Neuronal stem cell (in vitro differentiated cells): ENCODE measurements around the gene SLC27A5.

Source experiments
- DNase-seq: peaks from one replicate; pipeline ENCODE4 v3.0.0-alpha.2; 2013; ENCODE audit warnings: low spot score
- H2AFZ ChIP-seq: one replicate; pipeline ENCODE4 v1.6.1; 2013; ENCODE audit warnings: mild to moderate bottlenecking, low read length, inconsistent platforms
- H2AK5ac ChIP-seq: 2 replicates; pipeline ENCODE4 v1.6.1; 2013; ENCODE audit warnings: low read depth, mild to moderate bottlenecking, inconsistent platforms, low read length, moderate library complexity, mixed read lengths
- H2BK120ac ChIP-seq: 2 replicates; pipeline ENCODE4 v1.6.1; 2013; ENCODE audit warnings: low read depth, mild to moderate bottlenecking, inconsistent platforms, low read length, moderate library complexity, mixed read lengths
- H2BK12ac ChIP-seq: one replicate; pipeline ENCODE4 v1.6.1; 2013; ENCODE audit warnings: low read length, inconsistent platforms
- H2BK15ac ChIP-seq: 2 replicates; pipeline ENCODE4 v1.6.1; 2013; ENCODE audit warnings: mild to moderate bottlenecking, low read length, inconsistent platforms, mixed read lengths
- H2BK5ac ChIP-seq: one replicate; pipeline ENCODE4 v1.6.1; 2013; ENCODE audit warnings: inconsistent platforms, mild to moderate bottlenecking, low read length, moderate library complexity
- H3K14ac ChIP-seq: one replicate; pipeline ENCODE4 v1.6.1; 2013; ENCODE audit warnings: low read length, inconsistent platforms
- H3K18ac ChIP-seq: 2 replicates; pipeline ENCODE4 v1.6.1; 2013; ENCODE audit warnings: low read length, inconsistent platforms
- H3K23ac ChIP-seq: 2 replicates; pipeline ENCODE4 v1.6.1; 2013; ENCODE audit warnings: low read depth, mild to moderate bottlenecking, mixed read lengths, low read length, inconsistent platforms; ENCODE audit not compliant: poor library complexity
- H3K27ac ChIP-seq: replicated peaks from 3 replicates; pipeline ENCODE4 v1.5.1; 2013; ENCODE audit warnings: low read length, inconsistent platforms
- H3K27me3 ChIP-seq, 3 experiments: 2 replicates each; pipeline ENCODE4 v1.6.1; 2013; ENCODE audit warnings: low read length in 3 of 3, mild to moderate bottlenecking in 2 of 3, inconsistent platforms in 1 of 3, low read depth in 1 of 3, mixed read lengths in 1 of 3, moderate library complexity in 1 of 3; ENCODE audit not compliant: control insufficient read depth in 3 of 3, insufficient read depth in 3 of 3
- H3K36me3 ChIP-seq, 2 donors: replicated peaks in 1 of 2; 2 replicates each; pipeline ENCODE4 v1.6.1; 2013; ENCODE audit warnings: low read length in 2 of 2; ENCODE audit not compliant: control insufficient read depth in 2 of 2, insufficient read depth in 2 of 2
- H3K4ac ChIP-seq: 2 replicates; pipeline ENCODE4 v1.6.1; 2013; ENCODE audit warnings: inconsistent platforms, mild to moderate bottlenecking, low read length, moderate library complexity
- H3K4me1 ChIP-seq, 2 donors: 1 replicate in 1 of 2; 2 replicates in 1 of 2; pipeline ENCODE4 v1.6.1; 2013; ENCODE audit warnings: low read length in 2 of 2, low read depth in 1 of 2; ENCODE audit not compliant: control insufficient read depth in 2 of 2, insufficient read depth in 1 of 2
- H3K4me2 ChIP-seq: one replicate; pipeline ENCODE4 v1.6.1; 2013; ENCODE audit warnings: mild to moderate bottlenecking, low read length, inconsistent platforms; ENCODE audit not compliant: insufficient read depth, poor library complexity, severe bottlenecking
- H3K4me3 ChIP-seq, 2 donors: 2 replicates each; pipeline ENCODE4 v1.5.1; 2013; ENCODE audit warnings: low read length in 2 of 2, mild to moderate bottlenecking in 2 of 2, inconsistent platforms in 1 of 2, moderate library complexity in 1 of 2
- H3K79me1 ChIP-seq: one replicate; pipeline ENCODE4 v1.6.1; 2013; ENCODE audit warnings: low read depth, mild to moderate bottlenecking, inconsistent platforms, low read length, moderate library complexity
- H3K9ac ChIP-seq: one replicate; pipeline ENCODE4 v1.6.1; 2013; ENCODE audit warnings: mild to moderate bottlenecking, low read depth, low read length, inconsistent platforms; ENCODE audit not compliant: poor library complexity
- H3K9me3 ChIP-seq, 2 donors: replicated peaks in 1 of 2; 2 replicates each; pipeline versions ENCODE3 to v1.6.1; 2013; ENCODE audit warnings: low read length in 2 of 2, mild to moderate bottlenecking in 2 of 2, inconsistent platforms in 1 of 2, low read depth in 1 of 2, mixed read lengths in 1 of 2, moderate library complexity in 1 of 2; ENCODE audit not compliant: control insufficient read depth in 2 of 2, insufficient read depth in 1 of 2
- H4K8ac ChIP-seq: one replicate; pipeline ENCODE4 v1.6.1; 2013; ENCODE audit warnings: low read depth, mild to moderate bottlenecking, inconsistent platforms, low read length, moderate library complexity
- H4K91ac ChIP-seq: one replicate; pipeline ENCODE4 v1.6.1; 2013; ENCODE audit warnings: low read length, low read depth, mild to moderate bottlenecking, inconsistent platforms; ENCODE audit not compliant: poor library complexity
- WGBS, 2 donors: extraction: QIAGEN DNeasy Blood & Tissue Kit; methylation state at CpG; one replicate each; pipeline ENCODE4 v1.1.7; 2013; ENCODE audit warnings: missing lambda C conversion rate in 2 of 2, mixed read lengths in 1 of 2; ENCODE audit not compliant: insufficient read length in 2 of 2, insufficient replicate concordance in 1 of 2; ENCODE audit errors: extremely low coverage in 2 of 2; 5-methylcytosine and 5-hydroxymethylcytosine counted together

Gene SLC27A5

DNA sequence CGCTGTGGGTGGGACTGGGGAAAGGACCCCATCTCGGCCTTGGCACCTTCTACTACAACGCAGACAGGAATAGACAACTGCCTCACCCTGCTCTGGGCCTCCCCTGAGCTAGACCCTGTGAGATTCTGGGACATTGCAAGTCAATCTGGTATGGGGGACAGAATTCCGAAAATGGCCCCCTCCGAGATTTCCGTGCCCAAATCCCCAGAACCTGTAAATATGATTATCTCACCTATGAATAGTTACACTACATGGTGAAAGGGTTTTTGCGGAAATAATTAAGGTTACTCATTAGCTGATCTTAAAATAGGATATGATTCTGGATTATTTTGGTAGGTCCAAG lies 8.4 kb upstream of the SLC27A5 start:
- no CpG with 5 or more reads among the region's 7 CpGs for WGBS, 2 donors
- Histone ChIP-seq H3K14ac (no peak overlapping the region), H2BK120ac (peak overlapping the region; percentile 44), H3K4ac (no peak overlapping the region), H3K4me1 (peaks cover 9 to 11% of the 10 kb centered on the region in 2 donors), H3K27me3 (peaks cover 0 to 4% (median 0%) of the 10 kb centered on the region in 3 experiments), H3K23ac (peak overlapping the region; percentile 98), H3K9me3 (no peaks in the 10 kb centered on the region), H3K9ac (peak overlapping the region; percentile 99), H2BK12ac (no peak overlapping the region), H3K4me2 (peak overlapping the region; percentile 85), H2BK15ac (no peak overlapping the region), H3K18ac (peak overlapping the region; percentile 99), H2BK5ac (peak overlapping the region; percentile 93), H4K91ac (no peak overlapping the region), H4K8ac (no peak overlapping the region), H2AFZ (peak overlapping the region; percentile 90), H3K79me1 (peaks cover 14% of the 10 kb centered on the region), H2AK5ac (peak overlapping the region; percentile 32), H3K36me3 (peaks cover 19 to 23% of the 10 kb centered on the region in 2 donors), H3K4me3 (peak overlapping the region; percentile 53 to 89), H3K27ac (peak overlapping the region; percentile 94)
- no peak for DNase-seq

DNA sequence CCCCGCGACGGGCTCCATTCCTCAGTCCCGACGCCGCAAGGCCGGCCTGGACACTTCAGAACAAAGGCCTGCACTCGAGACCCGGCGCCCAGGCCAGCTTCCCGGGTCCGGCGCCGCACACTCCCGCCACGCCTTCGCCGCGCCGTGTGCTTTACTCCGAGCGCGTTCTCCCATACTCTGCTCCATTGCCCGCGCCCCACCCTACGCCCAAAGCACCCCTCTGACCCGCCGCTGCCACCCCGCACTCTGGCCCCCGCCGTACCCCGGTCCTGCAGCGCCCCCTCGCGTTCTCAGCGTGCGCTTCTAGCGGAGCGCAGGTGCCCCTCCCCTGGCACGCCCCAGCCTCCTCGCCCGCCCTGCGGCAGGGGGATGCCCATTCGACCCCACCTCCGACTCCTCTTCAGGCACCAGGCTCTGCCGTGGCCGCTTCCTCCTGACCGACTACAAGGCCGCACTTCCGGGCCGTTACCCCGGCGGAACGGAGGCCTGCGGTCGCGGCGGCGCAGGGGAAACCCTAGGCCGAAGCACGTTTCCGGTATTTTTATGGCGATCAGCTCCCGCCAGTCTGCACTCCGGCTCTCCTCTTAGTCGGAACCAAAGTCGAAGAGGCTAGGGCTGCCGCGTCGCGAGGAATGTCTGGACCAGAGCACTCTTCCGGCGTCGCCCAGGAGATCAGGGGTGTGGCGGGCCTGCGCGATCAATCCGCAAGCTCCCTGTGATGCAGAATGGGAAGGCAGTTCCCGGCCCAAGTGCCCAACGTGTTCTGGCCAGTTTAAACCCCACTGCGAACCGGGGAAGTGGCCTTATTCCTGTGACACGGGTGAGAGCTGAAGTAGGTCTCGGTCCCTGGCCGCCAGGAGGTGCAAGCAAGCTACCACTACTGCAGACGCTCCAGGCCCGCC lies 7.8 kb upstream of the SLC27A5 start, which contains the start of gene ZBTB45:
TSS of gene ZBTB45 (minus strand) at position 456 of the 902 bp plus-strand sequence. CDS start 2,137 bp downstream, outside the sequence.
- H4K8ac ChIP-seq = no peak within 1 kb of the TSS
- H3K36me3 ChIP-seq = peaks cover 19 to 27% of the 10 kb centered on the region in 2 donors
- peak within 1 kb of the TSS; percentile 53 to 89 for H3K4me3 ChIP-seq
- peak within 1 kb of the TSS; percentile 93 for H2BK5ac ChIP-seq
- DNase-seq = peak; percentile 90
- H3K14ac ChIP-seq = peak within 1 kb of the TSS; percentile 85
- H2BK15ac ChIP-seq = peak within 1 kb of the TSS; percentile 75
- peak within 1 kb of the TSS; percentile 85 for H4K91ac ChIP-seq
- peak within 1 kb of the TSS; percentile 58 for H2BK12ac ChIP-seq
- peak within 1 kb of the TSS; percentile 90 for H2AFZ ChIP-seq
- H3K4me1 ChIP-seq = peaks cover 9 to 12% of the 10 kb centered on the region in 2 donors
- no peaks in the 10 kb centered on the region for H3K27me3 ChIP-seq
- H3K23ac ChIP-seq = peak within 1 kb of the TSS; percentile 98
- peak within 1 kb of the TSS; percentile 99 for H3K18ac ChIP-seq
- peak within 1 kb of the TSS; percentile 72 for H2BK120ac ChIP-seq
- peak within 1 kb of the TSS; percentile 99 for H3K9ac ChIP-seq
- peak within 1 kb of the TSS; percentile 99 for H2AK5ac ChIP-seq
- peaks cover 14% of the 10 kb centered on the region for H3K79me1 ChIP-seq
- no CpG with 5 or more reads among the region's 87 CpGs for WGBS, 2 donors
- H3K4me2 ChIP-seq = peak within 1 kb of the TSS; percentile 85
- peak within 1 kb of the TSS; percentile 94 for H3K27ac ChIP-seq
- no peaks in the 10 kb centered on the region for H3K9me3 ChIP-seq
- peak within 1 kb of the TSS; percentile 99 for H3K4ac ChIP-seq

DNA sequence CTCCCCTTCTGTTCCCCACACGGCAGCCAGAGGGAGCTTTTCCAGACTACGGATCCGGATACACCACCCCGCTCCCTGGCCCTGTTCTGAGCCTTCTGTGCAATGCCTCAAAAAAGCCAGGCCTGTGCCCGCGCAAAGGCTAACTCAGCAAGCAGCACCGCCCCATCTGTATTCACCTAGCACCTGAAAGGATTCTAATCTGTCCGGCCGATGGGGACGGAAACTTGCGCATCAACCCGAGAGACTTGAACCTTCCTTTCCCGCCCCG lies 7.2 kb upstream of the SLC27A5 start:
- Histone ChIP-seq H3K9me3 (no peaks in the 10 kb centered on the region), H3K4ac (peak overlapping the region; percentile 99), H4K91ac (peak overlapping the region; percentile 85), H2BK5ac (peak overlapping the region; percentile 93), H3K4me2 (peak overlapping the region; percentile 85), H3K18ac (peak overlapping the region; percentile 99), H2AK5ac (peak overlapping the region; percentile 99), H3K79me1 (peaks cover 14% of the 10 kb centered on the region), H2AFZ (peak overlapping the region; percentile 90), H3K27ac (peak overlapping the region; percentile 94), H3K14ac (peak overlapping the region; percentile 47), H3K4me3 (peak overlapping the region; percentile 53 to 89), H3K9ac (peak overlapping the region; percentile 99), H2BK15ac (peak overlapping the region; percentile 75), H2BK120ac (peak overlapping the region; percentile 72), H4K8ac (no peak overlapping the region), H3K36me3 (peaks cover 19 to 32% of the 10 kb centered on the region in 2 donors), H3K23ac (peak overlapping the region; percentile 98), H2BK12ac (no peak overlapping the region), H3K27me3 (no peaks in the 10 kb centered on the region), H3K4me1 (peaks cover 9 to 15% of the 10 kb centered on the region in 2 donors)
- WGBS, 2 donors = no CpG with 5 or more reads among the region's 14 CpGs
- peak; percentile 71 for DNase-seq
